ENCODE measurements around the gene MRPS24.
"Not testable (repeated sequence)": the region's sequence is repeated elsewhere in the genome, so short reads cannot be mapped to it uniquely, and the experiment has no call there.

The MRPS24 gene

DNA sequence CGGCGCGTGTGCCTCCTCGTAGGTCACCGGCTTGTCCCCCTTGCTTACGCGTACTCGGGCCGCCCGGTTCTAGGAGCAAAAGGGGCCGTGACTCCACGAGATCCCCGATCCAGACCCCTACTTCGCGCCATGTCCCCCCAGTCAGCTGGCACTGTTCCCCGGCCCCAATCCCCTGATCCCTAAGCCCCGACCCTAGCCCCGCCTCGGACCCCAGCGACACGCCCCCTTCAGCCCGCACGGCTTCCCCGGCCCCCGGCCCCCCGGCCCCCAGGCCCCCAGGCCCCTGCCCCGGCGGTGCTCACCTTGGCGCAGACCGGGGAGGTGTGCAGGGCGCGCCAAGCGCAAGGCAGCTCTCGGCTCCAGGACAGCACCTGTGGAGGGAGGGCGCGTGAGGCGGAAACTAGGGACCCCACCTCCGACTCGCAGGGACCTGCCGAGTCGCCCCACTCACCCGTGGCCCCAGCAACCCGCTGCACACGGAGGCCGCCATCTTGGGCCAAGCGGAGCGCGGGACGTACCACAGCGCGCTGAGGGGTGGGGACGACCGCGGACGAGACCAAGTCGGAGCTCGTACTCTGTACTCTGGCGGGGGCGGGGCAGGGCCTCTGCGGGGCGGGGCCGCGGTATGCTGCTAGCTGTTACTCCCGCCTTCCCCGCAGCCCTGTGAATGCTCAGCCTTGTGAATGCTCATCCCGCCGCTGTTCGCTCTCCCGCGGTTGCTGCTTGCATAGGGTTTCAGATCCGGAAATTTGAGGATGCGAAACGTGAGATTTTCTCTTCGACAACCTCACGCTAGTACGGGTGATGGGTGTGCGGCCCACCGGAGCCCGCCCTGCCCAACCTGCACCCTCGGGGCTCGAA lies at the start of gene MRPS24:
Gene MRPS24 (minus strand): TSS at position 512 of the 861 bp plus-strand sequence. CDS start 22 bp downstream, at position 490.
- DNase-seq: peak; percentile 94

DNA sequence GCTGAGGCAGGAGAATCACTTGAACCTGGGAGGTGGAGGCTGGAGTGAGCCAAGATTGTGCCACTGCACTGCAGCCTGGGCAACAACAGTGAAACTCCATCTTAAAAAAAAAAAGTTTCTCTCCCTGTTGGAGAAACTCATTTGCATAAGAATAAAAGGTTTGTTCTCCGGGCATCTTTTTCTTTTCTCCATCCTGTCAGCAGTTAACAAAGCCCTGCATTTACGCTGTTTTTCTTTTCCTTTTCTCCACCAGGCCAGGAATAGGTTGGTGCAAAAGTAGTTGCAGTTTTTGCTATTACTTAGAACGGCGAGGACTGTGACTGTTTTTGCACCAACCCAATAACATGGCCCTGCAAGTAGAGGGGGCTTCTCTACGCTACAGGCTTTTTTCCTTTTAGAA lies 46.6 kb upstream of the MRPS24 start:
- DNase-seq: no peak

DNA sequence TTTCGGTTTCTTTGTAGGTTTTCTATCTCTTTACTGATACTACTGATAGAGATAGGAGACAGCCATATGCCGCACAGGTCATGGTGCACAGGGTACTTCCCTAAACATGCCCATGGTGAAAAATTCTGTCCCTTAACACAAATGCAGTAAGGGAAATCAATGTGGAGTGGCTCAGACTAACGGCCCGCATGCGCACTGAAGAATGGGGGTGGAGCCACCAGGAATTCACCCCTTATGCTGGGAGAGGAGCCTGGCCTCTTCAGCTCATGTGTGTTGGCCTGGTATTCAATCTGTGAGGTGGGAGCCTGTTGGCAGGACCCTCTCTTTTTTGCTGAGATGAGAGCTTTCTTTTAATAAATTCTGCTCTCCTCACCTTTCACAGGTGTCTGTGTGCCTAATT lies 45.5 kb upstream of the MRPS24 start:
- DNase-seq: no peak

DNA sequence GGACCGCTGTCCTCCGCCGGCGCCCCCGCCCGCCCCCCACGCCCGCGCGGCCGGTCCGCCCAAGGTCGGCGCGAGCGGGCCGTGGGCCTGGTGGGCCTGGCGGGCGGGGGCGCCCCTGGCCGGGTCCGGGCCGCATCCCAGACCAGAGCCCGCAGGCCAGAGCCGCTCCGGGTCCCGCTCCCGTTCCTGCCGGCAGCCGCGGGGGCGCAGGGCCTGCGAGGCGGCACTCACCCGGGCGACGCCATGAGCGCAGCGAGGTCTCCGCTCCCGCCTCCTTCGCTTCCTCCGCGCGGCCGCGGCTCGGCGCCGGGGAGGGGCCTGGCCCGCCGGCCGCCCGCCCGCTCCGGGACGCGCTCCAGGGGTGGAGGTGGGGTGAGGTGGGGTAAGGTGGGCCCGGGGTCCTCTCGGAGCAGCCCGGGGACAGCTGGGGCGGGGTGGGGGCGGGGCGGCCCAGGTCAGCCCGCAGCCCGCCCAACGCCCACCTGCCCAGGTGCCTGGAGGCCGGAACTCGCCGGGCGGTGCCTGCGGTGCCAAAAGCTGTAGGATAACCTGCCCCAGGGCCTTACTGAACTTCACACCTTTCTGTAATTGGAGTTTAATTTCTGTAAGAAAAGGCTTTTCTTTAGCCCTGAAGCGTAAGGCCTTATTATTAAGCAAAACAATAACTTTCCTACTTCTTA lies 37.2 kb upstream of the MRPS24 start, which contains the start of gene URGCP:
Gene URGCP (minus strand): TSS at position 266 of the 680 bp plus-strand sequence. CDS start 21 bp downstream, at position 245.
- DNase-seq: peak; percentile 66

DNA sequence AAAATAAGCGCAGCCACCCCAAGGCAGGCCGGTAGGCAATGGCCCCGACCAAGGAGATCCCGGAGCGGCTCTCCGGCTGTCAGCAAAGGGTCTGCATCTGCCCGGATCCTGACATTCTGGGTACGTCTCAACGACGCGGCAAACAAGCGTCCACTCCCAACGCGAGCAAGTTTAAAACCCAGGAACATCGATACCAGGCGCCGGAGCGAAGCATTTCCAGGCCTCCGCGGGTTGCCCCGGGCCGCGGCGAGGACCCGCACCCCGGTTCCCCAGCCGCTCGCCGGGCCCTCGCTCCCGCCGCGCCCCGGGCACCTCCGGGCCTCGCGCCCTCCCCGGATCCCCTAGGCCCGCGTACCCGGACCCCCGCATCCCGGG lies 36.6 kb upstream of the MRPS24 start:
- peak; percentile 25 for DNase-seq

DNA sequence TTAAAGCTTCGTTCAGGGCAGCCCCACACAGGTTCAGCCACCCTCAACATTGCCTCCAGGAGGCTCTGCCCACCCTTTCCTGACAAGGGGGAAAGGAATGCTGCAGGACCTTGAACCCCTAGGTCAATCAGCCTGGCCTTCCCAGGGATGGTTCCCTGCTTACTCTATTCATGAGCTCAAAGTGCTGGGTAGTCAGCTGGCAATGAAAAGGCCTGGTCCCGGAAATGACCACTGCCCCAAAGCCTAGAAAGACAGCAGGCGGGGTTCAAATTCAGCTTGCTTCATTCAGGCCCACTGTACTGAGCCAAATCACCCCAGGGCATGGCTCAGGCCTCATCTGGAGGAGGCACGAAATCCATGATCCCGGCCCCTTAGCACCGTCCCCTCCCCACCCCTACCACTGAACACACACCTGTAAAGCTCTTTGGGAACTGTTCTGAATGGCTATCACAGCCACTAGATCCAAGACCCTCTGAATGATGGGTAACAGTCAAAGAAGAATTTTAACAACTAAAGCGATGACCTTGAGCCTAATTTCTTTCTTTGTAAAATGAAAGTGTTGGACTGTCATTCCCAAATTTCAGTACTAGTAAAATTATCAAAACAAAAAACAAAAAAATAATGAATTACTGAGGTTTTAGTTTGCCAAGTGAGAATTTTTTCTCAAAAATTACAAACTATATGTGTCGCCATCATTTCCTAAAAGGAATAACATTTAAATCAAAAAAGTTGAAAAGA lies 36.1 kb upstream of the MRPS24 start:
- no peak for DNase-seq

DNA sequence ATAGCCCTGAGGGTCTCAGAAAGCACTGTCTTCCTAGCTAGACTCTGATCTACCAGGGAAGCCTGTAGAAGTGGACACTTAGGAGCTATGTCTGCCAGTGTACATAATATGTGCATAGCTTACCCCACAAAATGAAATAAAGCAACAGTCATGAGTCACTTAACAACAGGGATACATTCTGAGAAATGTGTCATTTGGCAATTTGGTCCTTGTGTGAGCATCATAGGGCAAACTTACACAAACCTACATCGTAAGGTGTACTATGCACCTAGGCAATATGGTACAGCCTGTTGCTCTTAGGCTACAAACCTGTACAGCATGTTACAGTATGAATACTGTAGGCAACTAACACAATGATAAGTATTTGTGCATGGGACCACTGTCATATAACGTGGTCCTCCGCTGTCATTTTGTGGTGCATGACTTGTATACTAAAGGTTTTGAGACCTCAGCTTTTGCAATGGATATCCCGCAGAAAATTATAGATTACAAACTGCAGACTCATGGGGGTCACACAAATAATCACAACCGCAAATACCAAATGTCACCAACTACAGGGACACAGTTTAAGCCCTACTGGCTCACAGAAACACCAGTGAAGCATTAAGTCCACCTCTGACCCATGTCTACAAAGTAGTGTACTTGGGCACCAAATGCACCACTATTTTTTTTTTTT lies 35.4 kb upstream of the MRPS24 start:
- peak; percentile 30 for DNase-seq

DNA sequence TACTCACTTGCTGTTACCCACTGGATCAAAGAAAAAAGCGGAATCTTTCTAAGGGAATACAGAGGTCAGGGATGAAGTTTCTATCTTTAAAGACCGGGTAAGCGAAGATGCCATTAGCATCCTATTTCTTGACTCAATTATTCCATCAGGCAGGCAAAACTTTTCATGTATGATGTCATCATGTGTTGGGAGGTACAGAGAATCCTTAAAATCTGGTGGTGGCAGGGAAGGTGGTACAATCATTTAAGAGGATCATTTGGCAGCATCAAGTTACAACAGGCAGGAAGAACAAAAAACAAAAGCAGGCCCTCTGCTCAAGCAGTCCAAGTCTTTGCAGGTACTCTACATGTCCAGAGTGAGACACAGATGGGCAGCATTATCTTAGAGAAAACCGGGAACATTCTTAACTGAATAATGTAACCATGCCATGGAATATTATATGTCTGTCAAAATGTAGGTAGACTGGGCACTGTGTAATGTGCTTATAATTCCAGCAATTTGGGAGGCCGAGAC lies 33.3 kb upstream of the MRPS24 start:
- DNase-seq: no peak

DNA sequence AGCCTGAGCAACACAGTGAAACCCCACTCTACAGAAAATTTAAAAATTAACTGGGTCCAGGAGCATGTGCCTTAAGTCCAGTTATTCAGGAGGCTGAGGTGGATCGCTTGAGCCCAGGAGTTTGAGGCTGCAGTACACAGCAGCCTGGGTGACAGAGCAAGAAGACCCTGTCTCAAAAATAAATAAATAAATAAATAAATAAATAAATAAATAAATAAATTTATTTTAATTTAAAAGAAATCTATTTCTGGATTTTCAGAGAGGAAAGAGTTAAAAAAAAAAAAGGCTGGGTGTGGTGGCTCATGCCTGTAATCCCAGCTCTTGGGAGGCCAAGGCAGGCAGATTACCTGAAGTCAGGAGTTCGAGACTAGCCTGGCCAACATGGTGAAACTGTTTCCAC lies 29.3 kb upstream of the MRPS24 start:
- not testable (repeated sequence) for DNase-seq

DNA sequence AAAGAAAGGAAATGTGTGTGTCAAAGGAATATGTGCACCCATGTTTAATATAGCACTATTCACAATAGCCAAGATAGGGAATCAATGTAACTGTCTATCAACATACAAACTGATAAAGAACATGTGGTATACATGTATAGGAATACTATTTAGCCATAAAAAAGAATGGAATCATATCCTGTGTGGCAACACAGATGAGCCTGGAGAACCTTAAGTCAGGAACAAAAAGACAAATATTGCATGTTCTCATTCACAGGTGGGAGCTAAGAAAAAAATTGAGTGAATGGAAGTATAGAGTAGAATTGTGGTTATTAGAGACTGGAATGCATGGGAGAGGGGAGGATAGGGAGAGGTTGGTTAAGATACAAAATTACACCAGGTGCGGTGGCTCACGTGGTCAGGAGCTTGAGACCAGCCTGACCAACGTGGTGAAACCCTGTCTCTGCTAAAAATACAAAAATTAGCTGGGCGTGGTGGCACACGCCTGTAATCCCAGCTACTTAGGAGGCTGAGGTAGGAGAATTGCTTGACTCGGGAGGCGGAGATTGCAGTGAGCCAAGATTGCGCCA lies 26.6 kb upstream of the MRPS24 start:
- DNase-seq: no peak

DNA sequence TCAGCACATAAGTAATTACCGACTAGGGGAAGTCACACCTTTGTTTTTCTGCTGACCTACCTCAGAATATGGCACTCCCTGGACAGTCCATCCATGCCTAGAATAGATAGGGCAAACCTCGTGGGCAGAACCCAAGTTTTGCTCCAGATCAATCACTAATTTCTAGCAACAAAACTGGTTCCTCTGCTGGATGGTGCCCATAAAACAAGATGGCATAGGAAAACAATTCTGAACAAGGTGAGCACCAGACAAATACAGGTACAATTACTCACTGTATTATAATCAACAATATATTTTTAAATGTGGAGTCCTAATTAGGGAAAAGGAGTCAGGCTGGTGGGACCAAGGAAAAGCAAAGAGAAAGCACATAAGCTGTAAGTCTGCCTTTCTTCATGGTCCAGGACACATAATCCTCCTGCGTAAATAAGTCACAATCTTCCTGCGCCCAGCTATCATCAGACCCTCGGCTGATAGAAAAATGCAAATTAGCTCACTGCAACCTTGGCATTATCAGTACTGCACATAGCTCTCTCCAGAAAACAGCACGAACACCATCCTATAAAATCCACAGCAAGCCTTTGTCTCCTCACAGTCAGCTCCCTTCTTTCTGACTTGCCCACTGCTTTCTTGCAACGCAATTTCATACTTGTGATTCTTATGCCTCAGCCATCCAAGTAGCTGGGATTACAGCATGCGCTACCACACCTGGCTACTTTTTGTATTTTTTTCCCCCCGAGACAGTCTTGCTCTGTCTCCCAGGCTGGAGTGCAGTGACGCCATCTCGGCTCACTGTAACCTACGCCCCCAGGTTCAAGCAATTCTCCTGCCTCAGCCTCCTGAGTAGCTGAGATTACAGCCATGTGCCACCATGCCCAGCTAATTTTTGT lies 22.0 kb upstream of the MRPS24 start:
- no peak for DNase-seq

DNA sequence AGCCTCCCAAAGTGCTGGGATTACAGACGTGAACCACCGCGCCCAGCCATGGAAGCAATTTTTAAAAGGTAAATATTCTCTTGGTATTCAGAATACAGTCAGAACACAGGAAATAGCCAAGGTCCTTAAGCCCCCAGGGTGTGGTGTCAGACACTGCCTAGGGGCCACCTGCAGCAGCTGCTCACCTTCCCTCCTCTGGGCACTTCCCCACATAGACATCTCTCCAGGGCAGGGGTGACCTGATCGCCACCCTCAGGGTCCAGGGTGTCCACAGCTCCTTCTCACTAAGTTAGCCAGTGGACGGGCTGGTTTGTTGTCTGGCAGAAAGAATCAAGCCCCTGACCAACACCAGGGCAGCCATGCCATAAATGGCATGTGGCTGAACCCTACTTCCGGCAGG lies 21.2 kb upstream of the MRPS24 start:
- DNase-seq: no peak

DNA sequence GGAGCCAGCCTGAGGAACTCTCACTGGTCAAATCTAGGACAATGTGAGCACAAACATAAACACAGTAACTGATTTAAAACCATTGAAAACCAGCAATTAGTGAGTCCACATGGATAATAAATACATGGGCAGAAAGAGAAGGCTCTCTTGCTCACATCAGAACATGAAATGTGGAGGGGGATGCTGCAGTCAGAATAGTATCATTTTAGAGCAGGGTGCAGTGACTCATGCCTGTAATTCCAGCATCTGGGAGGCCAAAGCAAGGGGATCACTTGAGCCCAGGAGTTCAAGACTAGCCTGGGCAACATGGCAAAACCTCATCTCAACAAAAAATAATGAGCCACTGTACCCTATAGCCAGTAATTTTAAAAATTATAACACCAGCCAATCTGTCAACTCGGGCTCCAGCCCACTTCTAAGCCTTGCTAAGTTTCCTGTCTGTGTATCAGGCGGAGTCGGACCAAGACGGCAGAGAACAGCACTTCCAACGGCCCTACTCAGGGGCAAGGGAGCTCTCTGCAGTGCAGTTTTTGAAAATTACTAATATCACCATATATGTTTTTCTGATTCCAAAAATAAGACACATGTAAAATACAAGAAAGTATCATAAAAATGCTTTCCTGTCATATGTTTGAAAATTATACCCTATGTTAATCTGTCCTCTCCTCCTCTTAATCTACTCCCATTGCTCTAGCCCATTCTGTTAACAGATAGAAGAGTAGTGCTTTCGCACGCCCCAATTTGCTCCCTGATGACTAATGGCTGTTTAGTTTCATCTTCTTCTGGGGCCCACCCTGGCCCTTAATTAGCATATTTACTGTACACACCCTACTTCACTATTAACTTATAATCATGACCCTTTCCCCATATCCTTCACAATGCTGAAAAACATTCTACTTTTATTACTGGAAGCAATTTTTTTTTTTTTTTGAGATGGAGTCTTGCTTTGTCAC lies 20.0 kb upstream of the MRPS24 start:
- DNase-seq: no peak

DNA sequence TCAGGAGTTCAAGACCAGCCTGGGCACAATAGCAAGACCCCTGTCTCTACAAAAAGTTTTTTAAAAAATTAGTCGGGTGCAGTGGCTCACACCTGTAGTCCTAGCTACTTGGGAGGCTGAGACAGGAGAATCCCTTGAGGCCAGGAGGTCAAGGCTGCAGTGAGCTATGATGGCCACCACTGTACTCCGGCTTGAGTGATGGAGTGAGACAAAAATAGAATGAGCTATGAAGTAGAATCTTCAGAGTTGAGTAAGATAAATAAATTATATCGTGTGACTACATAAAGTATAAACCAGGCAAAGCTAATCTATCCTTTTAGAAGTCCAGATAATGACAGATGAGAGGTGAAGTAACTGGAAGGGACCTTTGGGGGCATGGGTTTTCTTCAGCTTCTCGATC lies 15.3 kb upstream of the MRPS24 start:
- DNase-seq: no peak

DNA sequence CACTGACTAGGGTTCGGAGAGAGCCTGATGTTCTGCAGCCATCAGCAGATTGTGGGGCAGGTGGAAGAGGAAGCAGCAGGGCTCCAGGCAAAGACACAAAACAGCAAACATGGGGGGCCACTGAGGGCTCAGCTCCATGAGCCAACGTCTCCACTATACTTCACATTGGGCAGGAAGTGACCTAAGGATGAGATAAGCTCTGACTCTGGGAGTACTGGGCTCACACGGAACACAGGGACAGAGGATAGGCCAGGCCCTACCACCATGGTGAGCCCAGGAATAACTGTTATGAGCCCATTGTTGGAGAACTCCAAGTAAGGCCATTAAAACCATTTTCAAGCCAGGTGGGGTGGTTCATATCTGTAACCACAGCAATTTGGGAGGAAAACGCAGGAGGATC lies 14.9 kb upstream of the MRPS24 start:
- DNase-seq: no peak

DNA sequence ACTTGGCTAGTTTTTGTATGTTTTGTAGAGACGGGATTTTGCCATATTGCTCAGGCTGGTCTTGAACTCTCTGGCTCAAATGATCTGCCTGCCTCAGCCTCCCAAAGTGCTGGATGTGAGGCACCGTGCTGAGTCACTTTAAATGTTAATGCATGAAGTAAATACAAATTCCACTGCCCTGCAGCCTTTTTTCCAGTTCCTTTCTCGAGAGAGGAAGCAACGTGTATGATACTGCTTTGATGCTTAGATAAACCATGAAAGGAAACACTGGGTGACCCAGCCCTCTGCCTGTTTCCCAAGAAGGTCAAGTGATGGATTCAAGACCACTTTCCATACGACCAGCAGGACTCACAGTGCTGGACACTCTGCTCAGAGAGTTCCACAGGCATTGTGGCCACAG lies 11.3 kb upstream of the MRPS24 start:
- no peak for DNase-seq

DNA sequence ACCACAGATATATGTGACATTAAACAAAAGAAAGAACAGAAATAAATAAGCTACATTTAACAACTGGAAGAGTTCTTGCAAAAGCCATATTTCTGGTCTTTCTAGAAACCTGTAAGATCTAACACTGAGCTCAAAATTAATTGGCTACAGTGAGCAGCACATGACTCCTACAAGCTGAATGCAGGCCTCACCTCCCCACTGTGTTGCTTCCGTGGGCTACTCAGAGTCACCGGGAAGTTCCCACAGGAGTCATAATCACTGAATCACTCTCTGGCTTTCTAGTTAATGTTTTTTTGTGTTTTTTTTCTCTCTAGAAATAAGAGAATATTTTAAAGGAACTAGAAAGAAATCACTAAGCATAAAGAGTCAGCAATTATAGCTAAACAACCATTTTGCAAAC lies 10.2 kb upstream of the MRPS24 start:
- DNase-seq: no peak

DNA sequence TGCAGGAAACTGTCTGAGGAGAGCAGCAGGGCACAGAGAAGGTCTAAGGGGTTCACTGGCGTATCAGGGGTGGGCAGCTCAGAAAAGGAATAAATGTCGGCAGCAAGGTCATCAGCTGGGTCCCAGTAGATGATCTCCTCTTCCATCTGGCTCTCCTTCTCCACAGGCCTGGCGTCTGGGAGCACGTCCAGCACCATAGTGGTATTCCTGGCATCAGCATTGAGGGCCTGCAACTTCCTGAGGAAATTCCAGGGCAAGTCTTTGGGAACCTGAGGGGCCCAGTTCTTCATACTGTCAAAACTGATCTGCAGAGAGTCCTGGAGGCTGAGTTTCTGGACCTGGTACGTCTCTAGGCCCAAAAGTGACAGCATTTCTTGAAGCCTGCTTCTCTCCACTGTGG lies 9.6 kb upstream of the MRPS24 start:
- no peak for DNase-seq

DNA sequence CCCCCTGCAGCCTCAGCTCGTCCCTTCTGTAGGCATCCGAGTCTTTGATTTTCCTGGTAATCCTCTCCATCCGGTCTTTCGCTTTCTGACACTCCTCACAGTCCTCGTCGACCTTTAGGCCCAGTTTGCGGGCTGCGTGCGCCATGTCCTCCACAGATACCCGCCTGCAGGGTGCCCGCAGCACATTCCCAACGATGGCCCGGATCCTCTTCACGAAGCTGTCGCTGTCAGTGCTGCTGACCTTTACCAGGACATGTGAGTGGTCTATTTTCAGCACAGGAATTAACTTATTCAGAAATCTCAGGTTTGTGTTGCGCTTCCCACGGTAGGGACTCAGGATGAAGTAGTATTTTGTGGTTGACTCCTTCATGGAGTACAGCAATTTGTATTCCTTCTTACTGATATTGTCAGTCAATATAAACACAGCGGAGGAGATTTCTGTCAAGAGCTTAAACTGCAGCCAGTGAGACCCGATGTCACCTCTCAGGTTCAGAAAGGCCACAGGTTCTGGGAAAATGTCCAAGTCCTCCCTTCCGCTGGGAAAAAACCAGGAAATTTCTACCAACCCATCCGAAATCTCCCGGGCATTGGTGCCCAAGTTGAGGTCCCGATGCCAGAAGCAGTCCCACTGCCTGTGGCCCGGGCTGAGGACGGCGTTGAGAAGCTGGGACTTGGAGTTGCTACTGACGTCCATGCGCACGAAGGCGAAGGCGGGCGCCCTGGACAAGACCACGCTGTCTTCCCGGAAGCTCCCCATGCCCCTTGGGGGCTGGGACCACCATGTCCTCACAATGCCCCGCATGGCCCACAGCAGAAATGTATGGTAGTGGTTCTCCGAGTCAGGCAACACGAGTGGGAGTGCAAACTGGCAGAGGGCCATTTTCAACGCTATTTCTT lies 8.9 kb upstream of the MRPS24 start:
- no peak for DNase-seq

All from activated CD4-positive, alpha-beta T cell treated with anti-CD3 and anti-CD28 coated beads, Interleukin-10, Interleukin-2, amounts not matched to agents 100 ng/mL and 50 ng/mL, durations not matched to agents 16 hours and 8 hours (primary cell).